Brain microvascular endothelial cell (primary cell): ENCODE measurements around the gene NLN.
"Not testable (repeated sequence)": the region's sequence is repeated elsewhere in the genome, so short reads cannot be mapped to it uniquely, and the experiment has no call there.

Experiments used
- DNase-seq: peaks from one replicate; pipeline ENCODE4 v3.0.0-alpha.2; 2020
- H3K27ac ChIP-seq: fragments of 250-450 bp; sonication (Bioruptor Pico); 2 replicates; pipeline ENCODE4 v1.5.1; 2020; ENCODE audit warnings: mild to moderate bottlenecking, moderate library complexity
- H3K27me3 ChIP-seq: fragments of 250-450 bp; sonication (Bioruptor Pico); replicated peaks from 2 replicates; pipeline ENCODE4 v1.5.1; 2020; ENCODE audit warnings: mild to moderate bottlenecking
- H3K36me3 ChIP-seq: fragments of 250-450 bp; sonication (Bioruptor Pico); replicated peaks from 2 replicates; pipeline ENCODE4 v1.5.1; 2020; ENCODE audit warnings: mild to moderate bottlenecking
- H3K4me3 ChIP-seq: 2 replicates; pipeline ENCODE4 v1.5.1; 2011; ENCODE audit warnings: low read depth, mild to moderate bottlenecking, control low read depth, low read length, moderate library complexity
- CTCF ChIP-seq: IDR thresholded peaks from 2 replicates; pipeline ENCODE4 v1.5.1; 2011; ENCODE audit warnings: low read depth, mild to moderate bottlenecking, moderate library complexity, low read length, control low read depth, inconsistent platforms; ENCODE audit errors: missing control alignments
- in situ Hi-C: cut with HindIII; loops from 2 replicates; pipeline ENCODE4 v1.10.0; 2017; ENCODE audit warnings: low sequenced_read_pairs, low pct_ligation_motif_present

NLN gene

GRCh38 chr5:65868509-65868908, 146.5 kb downstream of the NLN start:
- no peaks in the 10 kb centered on the region for H3K27me3 ChIP-seq
- H3K36me3 ChIP-seq = no peaks in the 10 kb centered on the region
- H3K27ac ChIP-seq = no peak overlapping the region
- TF ChIP-seq CTCF = no peak
- no peak overlapping the region for H3K4me3 ChIP-seq
- in situ Hi-C loops = no loop called here
- no peak for DNase-seq

GRCh38 chr5:65871182-65871581, 149.2 kb downstream of the NLN start:
- in situ Hi-C loops = no loop called here
- H3K27me3 ChIP-seq = no peaks in the 10 kb centered on the region
- no peaks in the 10 kb centered on the region for H3K36me3 ChIP-seq
- no peak for TF ChIP-seq CTCF
- DNase-seq = peak; percentile 53
- H3K27ac ChIP-seq = peak overlapping the region; percentile 3
- no peak overlapping the region for H3K4me3 ChIP-seq

- H3K27me3 ChIP-seq, DNase-seq, in situ Hi-C loops, H3K4me3 ChIP-seq, H3K36me3 ChIP-seq, H3K27ac ChIP-seq: not testable (repeated sequence)
Observed at GRCh38 chr5:65871776-65872175, 149.8 kb downstream of the NLN start.

- Histone ChIP-seq H3K36me3 (no peaks in the 10 kb centered on the region), H3K4me3 (no peak overlapping the region), H3K27me3 (no peaks in the 10 kb centered on the region), H3K27ac (peak overlapping the region; percentile 28)
- no peak for TF ChIP-seq CTCF
- in situ Hi-C loops = no loop called here
- DNase-seq = peak; percentile 41
Observed at GRCh38 chr5:65873181-65873750, 151.3 kb downstream of the NLN start.

- no peaks in the 10 kb centered on the region for H3K36me3 ChIP-seq
- peak; percentile 11 for DNase-seq
- H3K27me3 ChIP-seq = no peaks in the 10 kb centered on the region
- no peak for TF ChIP-seq CTCF
- in situ Hi-C loops = no loop called here
- no peak overlapping the region for H3K4me3 ChIP-seq
- no peak overlapping the region for H3K27ac ChIP-seq
Observed at GRCh38 chr5:65874241-65874640, 152.2 kb downstream of the NLN start.

GRCh38 chr5:65876496-65876895, 154.5 kb downstream of the NLN start:
- Histone ChIP-seq H3K27me3 (no peaks in the 10 kb centered on the region), H3K36me3 (no peaks in the 10 kb centered on the region), H3K27ac (no peak overlapping the region), H3K4me3 (no peak overlapping the region)
- DNase-seq = no peak
- in situ Hi-C loops = no loop called here
- TF ChIP-seq CTCF = no peak
